Upper lobe of left lung (tissue), 6 donors: Measurements from ENCODE around the gene CTDSP1. TPM values are rescaled to one million over a fixed set of nuclear protein-coding genes. Genes with fewer than 3 reads are reported as not detected.
A peak's percentile ranks its signal among the peaks of the same experiment; 100 is the strongest.

Experiments
- ATAC-seq, 2 donors: fragments of 200-7000 bp; cut with Tn5 transposase; one replicate each; pipeline ENCODE4 v1.9.1; 2022; ENCODE audit warnings: mild to moderate bottlenecking in 2 of 2, moderate library complexity in 2 of 2; ENCODE audit not compliant: low FRiP score in 2 of 2
- DNase-seq, 2 donors: peaks; one replicate each; pipeline ENCODE4 v3.0.0-alpha.2; 2019 to 2020
- H3K27ac ChIP-seq, 4 donors: fragments of 200-600 bp; sonication (generic); one replicate each; pipeline ENCODE4 v1.5.1; 2016 to 2019
- H3K27me3 ChIP-seq, 4 donors: fragments of 200-600 bp; sonication (generic); one replicate each; pipeline ENCODE4 v1.5.1; 2017 to 2019
- H3K36me3 ChIP-seq, 4 donors: fragments of 200-600 bp; sonication (generic); one replicate each; pipeline ENCODE4 v1.5.1; 2016 to 2019
- H3K4me1 ChIP-seq, 4 donors: fragments of 200-600 bp; sonication (generic); one replicate each; pipeline ENCODE4 v1.5.1; 2018 to 2019
- H3K4me3 ChIP-seq, 4 donors: fragments of 200-600 bp; sonication (generic); one replicate each; pipeline ENCODE4 v1.5.1; 2017 to 2019; ENCODE audit warnings: mild to moderate bottlenecking in 2 of 4, moderate library complexity in 1 of 4
- H3K9me3 ChIP-seq, 4 donors: fragments of 200-600 bp; sonication (generic); one replicate each; pipeline ENCODE4 v1.5.1; 2018 to 2019
- EP300 ChIP-seq, 4 donors: sonication (generic); formaldehyde crosslinking; IDR thresholded peaks; one replicate each; pipeline ENCODE4 v1.5.1; 2017; ENCODE audit warnings: antibody characterized with exemption in 4 of 4, control low read depth in 2 of 4
- POLR2A ChIP-seq, 4 donors: fragments of 450-650 bp; IDR thresholded peaks; one replicate each; pipeline ENCODE4 v1.5.1; 2016 to 2017; ENCODE audit warnings: antibody characterized with exemption in 4 of 4, mild to moderate bottlenecking in 2 of 4
- POLR2AphosphoS5 ChIP-seq, 2 donors: sonication (generic); formaldehyde crosslinking; IDR thresholded peaks; one replicate each; pipeline ENCODE4 v1.5.1; 2017; ENCODE audit warnings: antibody characterized with exemption in 2 of 2
- WGBS, 2 donors: methylation state at CpG; one replicate each; pipeline ENCODE4 v1.1.5; 2017 to 2018; 5-methylcytosine and 5-hydroxymethylcytosine counted together
- total RNA-seq, 6 donors: library from RNA; depleted of rRNA in 4 of 6; stranded (reverse); fragments of >200 nt in 4 of 6; gene quantifications; one replicate each; pipeline versions ENCODE4 v1.1.0 to v1.2.1, GENCODE V29; 2016 to 2021
- TF ChIP-seq, protein P1 (sequence below), 6 experiments: fragments of 450-650 bp in 4 of 6; fragments of 200-600 bp in 2 of 6; sonication (generic) in 2 of 6; IDR thresholded peaks; one replicate each; pipeline ENCODE4 v1.5.1; 2016 to 2019; ENCODE audit warnings: antibody characterized with exemption in 6 of 6
- donor health status: DM: no; HTN: no; CAD: no; lungs with moderate emphysema.
- donor health status: DM: no; HTN: yes; CAD: no; lungs with severe emphysema.

The CTDSP1 gene
- total RNA-seq, 6 donors from 2014 or later = 96.6 to 239 (median 189) TPM

DNA sequence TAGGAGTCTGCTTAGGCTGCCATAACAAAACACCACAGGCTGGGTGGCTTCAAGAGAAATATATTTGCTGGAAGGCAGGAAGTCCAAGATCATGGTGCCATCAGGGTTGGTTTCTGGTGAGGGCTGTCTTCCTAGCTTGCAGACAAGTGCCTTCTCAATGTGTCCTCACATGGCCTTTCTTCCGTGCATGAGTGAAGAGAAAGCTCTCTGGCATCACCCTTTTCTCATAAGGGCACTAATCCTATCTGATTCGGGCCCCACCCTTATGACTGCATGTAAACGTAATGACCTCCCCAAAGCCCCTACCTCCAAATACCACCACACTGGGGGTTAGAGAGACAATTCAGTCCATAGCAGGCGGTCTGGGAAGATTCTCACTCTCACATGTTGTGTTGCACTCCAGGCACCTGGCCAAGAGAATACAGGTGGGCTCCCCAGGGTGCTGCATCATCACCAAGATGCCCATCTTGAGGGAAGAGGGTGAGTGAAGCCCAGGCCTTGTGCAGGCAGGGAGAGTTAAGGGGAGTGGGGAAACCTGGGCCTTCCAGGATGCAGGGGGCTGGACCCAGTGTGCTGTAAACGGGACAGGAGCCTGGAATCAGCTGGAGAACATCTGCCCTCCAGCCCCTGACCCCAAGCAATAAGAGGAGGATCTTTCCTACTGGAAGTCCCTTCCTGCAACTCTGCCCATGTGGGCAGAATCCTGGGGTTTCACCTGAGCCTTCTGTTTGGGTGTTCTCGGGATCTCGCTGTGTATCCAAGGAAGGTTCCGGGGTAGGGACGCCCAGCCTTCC lies 32.9 kb upstream of the CTDSP1 start:
- Histone ChIP-seq H3K4me3 (peak overlapping the region in 3 of 4 donors; percentile 52 to 54 (median 54)), H3K27me3 (no peaks in the 10 kb centered on the region), H3K9me3 (peaks cover 0 to 4% (median 0%) of the 10 kb centered on the region in 4 donors), H3K27ac (peak overlapping the region; percentile 90 to 97 (median 94)), H3K36me3 (no peaks in the 10 kb centered on the region), H3K4me1 (peaks cover 23 to 46% (median 34%) of the 10 kb centered on the region in 4 donors)
- DNase-seq (no peak), ATAC-seq (no peak)
- 91 to 97% methylated on average over 8 to 9 of the region's 9 CpGs for WGBS, 2 donors
- no peak for TF ChIP-seq EP300 (IDR thresholded peaks at IDR 0.05)
- no peak for TF ChIP-seq POLR2A (IDR thresholded peaks at IDR 0.05)
- TF ChIP-seq, protein P1, sequence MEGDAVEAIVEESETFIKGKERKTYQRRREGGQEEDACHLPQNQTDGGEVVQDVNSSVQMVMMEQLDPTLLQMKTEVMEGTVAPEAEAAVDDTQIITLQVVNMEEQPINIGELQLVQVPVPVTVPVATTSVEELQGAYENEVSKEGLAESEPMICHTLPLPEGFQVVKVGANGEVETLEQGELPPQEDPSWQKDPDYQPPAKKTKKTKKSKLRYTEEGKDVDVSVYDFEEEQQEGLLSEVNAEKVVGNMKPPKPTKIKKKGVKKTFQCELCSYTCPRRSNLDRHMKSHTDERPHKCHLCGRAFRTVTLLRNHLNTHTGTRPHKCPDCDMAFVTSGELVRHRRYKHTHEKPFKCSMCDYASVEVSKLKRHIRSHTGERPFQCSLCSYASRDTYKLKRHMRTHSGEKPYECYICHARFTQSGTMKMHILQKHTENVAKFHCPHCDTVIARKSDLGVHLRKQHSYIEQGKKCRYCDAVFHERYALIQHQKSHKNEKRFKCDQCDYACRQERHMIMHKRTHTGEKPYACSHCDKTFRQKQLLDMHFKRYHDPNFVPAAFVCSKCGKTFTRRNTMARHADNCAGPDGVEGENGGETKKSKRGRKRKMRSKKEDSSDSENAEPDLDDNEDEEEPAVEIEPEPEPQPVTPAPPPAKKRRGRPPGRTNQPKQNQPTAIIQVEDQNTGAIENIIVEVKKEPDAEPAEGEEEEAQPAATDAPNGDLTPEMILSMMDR (IDR thresholded peaks at IDR 0.05) = no peak
- TF ChIP-seq POLR2AphosphoS5 (IDR thresholded peaks at IDR 0.05) = no peak

DNA sequence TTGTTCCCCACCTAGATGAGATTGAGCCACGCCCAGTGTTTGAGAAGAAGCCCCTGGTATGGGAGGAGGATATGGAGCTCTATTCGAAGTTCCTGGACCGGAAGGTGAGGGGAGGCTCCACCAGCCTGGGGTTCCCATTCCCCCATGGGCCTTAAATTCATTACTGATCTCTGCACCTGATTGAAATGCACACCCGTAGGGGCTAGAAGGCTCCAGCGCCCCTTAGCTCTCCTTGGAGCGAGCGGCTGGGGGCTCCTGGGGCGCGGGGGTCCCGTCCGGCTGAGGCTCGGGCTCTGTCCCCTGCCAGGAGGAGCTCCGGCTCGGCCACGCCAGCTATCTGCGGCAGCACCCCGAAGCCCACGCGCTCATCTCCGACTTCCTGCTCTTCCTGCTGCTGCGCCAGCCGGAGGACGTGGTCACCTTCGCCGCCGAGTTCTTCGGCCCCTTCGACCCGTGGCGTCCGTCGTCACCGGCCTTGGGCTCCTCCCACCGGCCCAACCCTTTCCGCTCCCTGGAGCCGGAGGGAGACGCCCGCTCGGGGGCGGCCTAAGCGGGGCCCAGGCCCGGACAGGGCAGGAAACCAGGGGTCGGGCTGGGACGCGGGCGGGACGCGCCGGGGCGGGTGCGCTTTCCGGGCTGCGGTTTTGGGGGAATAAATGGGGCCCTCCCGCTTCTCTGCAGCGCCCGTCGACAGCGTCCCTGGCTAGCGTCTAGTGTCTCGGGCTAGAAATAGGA lies 32.1 kb upstream of the CTDSP1 start:
- DNase-seq = peak; percentile 95 to 97
- Histone ChIP-seq H3K27ac (peak overlapping the region; percentile 90 to 97 (median 94)), H3K9me3 (peaks cover 0 to 4% (median 0%) of the 10 kb centered on the region in 4 donors), H3K4me1 (peaks cover 23 to 46% (median 34%) of the 10 kb centered on the region in 4 donors), H3K27me3 (no peaks in the 10 kb centered on the region), H3K4me3 (peak overlapping the region in 3 of 4 donors; percentile 52 to 54 (median 54)), H3K36me3 (no peaks in the 10 kb centered on the region)
- WGBS, 2 donors = 0 to 3% methylated on average over 1 to 49 of the region's 60 CpGs
- peak; percentile 92 to 93 for ATAC-seq
- TF ChIP-seq EP300 (IDR thresholded peaks at IDR 0.05) = peak in 1 of 4 donors; percentile 45
- TF ChIP-seq POLR2A (IDR thresholded peaks at IDR 0.05) = peak in 3 of 4 donors; percentile 83 to 99 (median 93)
- TF ChIP-seq, protein P1 (IDR thresholded peaks at IDR 0.05) = peak in 1 of 6 experiments; percentile 8
- peak; percentile 92 to 98 for TF ChIP-seq POLR2AphosphoS5 (IDR thresholded peaks at IDR 0.05)

DNA sequence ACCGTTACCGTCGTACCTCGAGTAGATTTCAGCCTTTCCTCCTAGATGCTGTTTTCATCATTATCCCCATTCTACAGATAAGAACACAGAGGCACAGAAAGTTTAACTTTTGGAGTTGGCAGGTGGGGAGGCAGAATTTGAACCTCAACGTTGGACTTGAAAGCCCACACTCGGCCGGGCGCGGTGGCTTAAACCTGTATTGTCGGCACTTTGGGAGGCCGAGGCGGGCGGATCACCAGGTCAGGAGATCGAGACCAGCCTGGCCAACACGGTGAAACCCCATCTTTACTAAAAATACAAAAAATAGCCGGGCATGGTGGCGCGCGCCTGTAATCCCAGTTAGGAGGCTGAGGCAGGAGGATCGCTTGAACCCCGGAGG lies 31.5 kb upstream of the CTDSP1 start:
- no peak for DNase-seq
- H3K36me3 ChIP-seq = no peaks in the 10 kb centered on the region
- H3K4me1 ChIP-seq = peaks cover 23 to 46% (median 34%) of the 10 kb centered on the region in 4 donors
- H3K4me3 ChIP-seq = peak overlapping the region in 3 of 4 donors; percentile 52 to 54 (median 54)
- H3K27ac ChIP-seq = peak overlapping the region; percentile 90 to 97 (median 94)
- peaks cover 0 to 4% (median 0%) of the 10 kb centered on the region in 4 donors for H3K9me3 ChIP-seq
- no peaks in the 10 kb centered on the region for H3K27me3 ChIP-seq
- 56 to 67% methylated on average over 18 to 21 of the region's 21 CpGs for WGBS, 2 donors
- ATAC-seq = no peak
- TF ChIP-seq EP300 (IDR thresholded peaks at IDR 0.05) (no peak), POLR2AphosphoS5 (IDR thresholded peaks at IDR 0.05) (no peak), POLR2A (IDR thresholded peaks at IDR 0.05) (no peak)
- TF ChIP-seq, protein P1 (IDR thresholded peaks at IDR 0.05) = no peak

DNA sequence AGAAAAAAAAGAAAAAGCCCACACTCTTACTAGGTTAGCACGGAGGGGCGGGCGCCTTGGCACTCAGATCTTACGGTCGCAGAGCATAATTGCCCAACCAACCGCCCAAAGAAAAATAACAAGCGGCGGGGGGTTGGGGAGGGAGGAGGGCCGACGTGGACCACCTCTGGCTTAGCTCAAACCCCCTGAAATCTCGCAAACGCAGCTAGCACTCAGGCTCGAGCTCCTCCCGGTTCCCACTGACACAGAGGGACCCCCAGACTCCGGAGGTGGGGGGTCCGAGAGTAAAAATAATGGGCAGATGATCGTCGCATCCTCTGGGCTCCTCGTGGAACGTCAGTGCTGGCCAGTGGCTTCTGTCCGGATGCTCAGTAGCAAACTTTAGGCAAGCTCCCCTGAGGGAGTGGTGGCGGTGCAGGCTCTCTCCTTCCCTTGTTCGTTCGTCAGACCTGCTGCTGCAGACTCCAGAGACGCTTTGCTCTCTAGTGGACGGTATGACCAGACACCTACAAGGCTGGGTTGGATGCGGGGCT lies 31.0 kb upstream of the CTDSP1 start:
- Histone ChIP-seq H3K27me3 (no peaks in the 10 kb centered on the region), H3K27ac (peak overlapping the region; percentile 90 to 97 (median 94)), H3K36me3 (no peaks in the 10 kb centered on the region), H3K9me3 (peaks cover 0 to 4% (median 0%) of the 10 kb centered on the region in 4 donors), H3K4me1 (peaks cover 23 to 46% (median 34%) of the 10 kb centered on the region in 4 donors), H3K4me3 (peak overlapping the region in 3 of 4 donors; percentile 52 to 54 (median 54))
- WGBS, 2 donors = 37 to 40% methylated on average over 27 of the region's 27 CpGs
- peak in 1 of 2 donors; percentile 7 for ATAC-seq
- TF ChIP-seq POLR2AphosphoS5 (IDR thresholded peaks at IDR 0.05) (peak; percentile 16 to 37), EP300 (IDR thresholded peaks at IDR 0.05) (no peak), POLR2A (IDR thresholded peaks at IDR 0.05) (peak in 1 of 4 donors; percentile 71)
- TF ChIP-seq, protein P1 (IDR thresholded peaks at IDR 0.05) = no peak
- DNase-seq = peak in 1 of 2 donors; percentile 74
